IMR-90 (cell line): ENCODE measurements around the gene HECTD1. TPM values are rescaled to one million over a fixed set of nuclear protein-coding genes. Genes with fewer than 3 reads are reported as not detected.

Experiments used
- ATAC-seq: fragments of 200-7000 bp; cut with Tn5 transposase; 2 replicates; pipeline ENCODE4 v1.9.1; 2020; ENCODE audit warnings: low read depth, mild to moderate bottlenecking, moderate library complexity
- BruUV-seq: library from RNA; stranded (reverse); fragments of 400-500 nt; replicated peaks from 2 replicates; lab custom pipeline; 2021; lab: Mats Ljungman, UMichigan
- CTCF ChIA-PET: fragments of 300-600 bp; formaldehyde crosslinking; extraction: SDS; loops from one replicate; lab custom pipeline; 2021; ENCODE audit warnings: antibody characterized with exemption; lab: Yijun Ruan, JAX
- POLR2A ChIA-PET: fragments of 300-600 bp; sonication (Branson Sonifier 250); formaldehyde crosslinking; loops from one replicate; lab custom pipeline; 2022; ENCODE audit warnings: antibody characterized with exemption; ENCODE audit not compliant: unreplicated experiment; lab: Charles Lee
- DNase-seq: peaks from one replicate; pipeline ENCODE4 v3.0.0; 2013
- H2AFZ ChIP-seq: replicated peaks from 2 replicates; pipeline ENCODE3; 2013; ENCODE audit warnings: low read length, mild to moderate bottlenecking; ENCODE audit not compliant: poor library complexity
- H2AK5ac ChIP-seq: 2 replicates; pipeline ENCODE4 v1.6.1; 2013; ENCODE audit warnings: low read depth, low read length, inconsistent platforms
- H2AK9ac ChIP-seq: replicated peaks from 2 replicates; pipeline ENCODE3; 2013; ENCODE audit warnings: mild to moderate bottlenecking, low read depth, low read length, moderate library complexity; ENCODE audit not compliant: poor library complexity
- H2BK120ac ChIP-seq: 2 replicates; pipeline ENCODE4 v1.6.1; 2013; ENCODE audit warnings: low read depth, low read length, inconsistent platforms
- H2BK15ac ChIP-seq: 3 replicates; pipeline ENCODE4 v1.6.1; 2013; ENCODE audit warnings: low read depth, low read length, inconsistent platforms
- H2BK20ac ChIP-seq: 2 replicates; pipeline ENCODE4 v1.6.1; 2013; ENCODE audit warnings: low read depth, mild to moderate bottlenecking, inconsistent platforms, low read length, moderate library complexity
- H2BK5ac ChIP-seq: 2 replicates; pipeline ENCODE4 v1.6.1; 2013; ENCODE audit warnings: mild to moderate bottlenecking, low read depth, low read length, inconsistent platforms; ENCODE audit not compliant: poor library complexity, severe bottlenecking
- H3K14ac ChIP-seq: replicated peaks from 2 replicates; pipeline ENCODE4 v1.6.1; 2013; ENCODE audit warnings: low read depth, low read length, inconsistent platforms
- H3K18ac ChIP-seq: 2 replicates; pipeline ENCODE4 v1.6.1; 2013; ENCODE audit warnings: low read depth, low read length, control low read depth
- H3K23ac ChIP-seq: 2 replicates; pipeline ENCODE4 v1.6.1; 2013; ENCODE audit warnings: low read depth, low read length, inconsistent platforms
- H3K27ac ChIP-seq: 2 replicates; pipeline ENCODE4 v1.5.1; 2013; ENCODE audit warnings: mild to moderate bottlenecking, control low read depth, low read length; ENCODE audit not compliant: insufficient read depth
- H3K27me3 ChIP-seq: 2 replicates; pipeline ENCODE4 v1.6.1; 2013; ENCODE audit warnings: low read length; ENCODE audit not compliant: control insufficient read depth, insufficient read depth
- H3K36me3 ChIP-seq: 2 replicates; pipeline ENCODE4 v1.6.1; 2013; ENCODE audit warnings: low read length, mixed read lengths; ENCODE audit not compliant: control insufficient read depth, insufficient read depth
- H3K4ac ChIP-seq: 2 replicates; pipeline ENCODE4 v1.6.1; 2013; ENCODE audit warnings: low read depth, low read length, inconsistent platforms
- H3K4me1 ChIP-seq: 2 replicates; pipeline ENCODE4 v1.6.1; 2013; ENCODE audit warnings: low read length, mixed read lengths; ENCODE audit not compliant: control insufficient read depth, insufficient read depth
- H3K4me2 ChIP-seq: 2 replicates; pipeline ENCODE4 v1.6.1; 2013; ENCODE audit warnings: low read depth, mild to moderate bottlenecking, control low read depth, low read length, moderate library complexity
- H3K4me3 ChIP-seq: 2 replicates; pipeline ENCODE4 v1.5.1; 2013; ENCODE audit warnings: low read depth, mild to moderate bottlenecking, control low read depth, low read length, moderate library complexity; ENCODE audit not compliant: insufficient read depth
- H3K56ac ChIP-seq: 2 replicates; pipeline ENCODE4 v1.6.1; 2013; ENCODE audit warnings: low read length, inconsistent platforms; ENCODE audit not compliant: insufficient read depth; ENCODE audit errors: extremely low read depth
- H3K79me1 ChIP-seq, 2 experiments: 2 replicates each; pipeline ENCODE4 v1.6.1; 2013; ENCODE audit warnings: low read length in 2 of 2, inconsistent platforms in 1 of 2, low read depth in 1 of 2
- H3K9ac ChIP-seq: 2 replicates; pipeline ENCODE4 v1.6.1; 2013; ENCODE audit warnings: low read depth, low read length, control low read depth
- H3K9me1 ChIP-seq: 2 replicates; pipeline ENCODE4 v1.6.1; 2013; ENCODE audit warnings: low read length, inconsistent platforms; ENCODE audit not compliant: insufficient read depth
- H3K9me3 ChIP-seq: 2 replicates; pipeline ENCODE4 v1.6.1; 2013; ENCODE audit warnings: low read length; ENCODE audit not compliant: control insufficient read depth, insufficient read depth
- H4K20me1 ChIP-seq: 2 replicates; pipeline ENCODE4 v1.6.1; 2013; ENCODE audit warnings: low read length, inconsistent platforms; ENCODE audit not compliant: insufficient read depth
- H4K5ac ChIP-seq: 2 replicates; pipeline ENCODE4 v1.6.1; 2013; ENCODE audit warnings: mild to moderate bottlenecking, low read depth, low read length, control low read depth
- H4K8ac ChIP-seq, 2 experiments: 2 replicates each; pipeline ENCODE4 v1.6.1; 2013; ENCODE audit warnings: low read depth in 2 of 2, low read length in 2 of 2, control low read depth in 1 of 2, inconsistent platforms in 1 of 2
- H4K91ac ChIP-seq: 2 replicates; pipeline ENCODE4 v1.6.1; 2013; ENCODE audit warnings: low read depth, low read length, inconsistent platforms; ENCODE audit not compliant: insufficient read depth
- CEBPB ChIP-seq: IDR thresholded peaks from 2 replicates; pipeline ENCODE4 v1.6.1; 2012; ENCODE audit warnings: low read depth, low read length, improper control_type of control experiment
- CHD1 ChIP-seq: IDR thresholded peaks from 2 replicates; pipeline ENCODE4 v1.6.1; 2012; ENCODE audit warnings: low read depth, low read length, improper control_type of control experiment
- ELK1 ChIP-seq: fragments of 150-350 bp; IDR thresholded peaks from 2 replicates; pipeline ENCODE4 v1.6.1; 2016; ENCODE audit warnings: low read depth, mild to moderate bottlenecking, low read length, moderate library complexity, borderline replicate concordance
- FOS ChIP-seq: fragments of 150-350 bp; IDR thresholded peaks from 2 replicates; pipeline ENCODE4 v1.6.1; 2016; ENCODE audit warnings: low read depth, low read length
- MAFK ChIP-seq: IDR thresholded peaks from 2 replicates; pipeline ENCODE4 v1.6.1; 2012; ENCODE audit warnings: low read depth, low read length, improper control_type of control experiment
- MXI1 ChIP-seq: IDR thresholded peaks from 2 replicates; pipeline ENCODE4 v1.6.1; 2012; ENCODE audit warnings: low read depth, mild to moderate bottlenecking, low read length, moderate library complexity, borderline replicate concordance
- POLR2A ChIP-seq: IDR thresholded peaks from 2 replicates; pipeline ENCODE4 v1.6.1; 2012; ENCODE audit warnings: mild to moderate bottlenecking, low read depth, low read length
- RCOR1 ChIP-seq: IDR thresholded peaks from 2 replicates; pipeline ENCODE4 v1.6.1; 2012; ENCODE audit warnings: mild to moderate bottlenecking, low read length, improper control_type of control experiment; ENCODE audit not compliant: insufficient replicate concordance
- RFX5 ChIP-seq: IDR thresholded peaks from 2 replicates; pipeline ENCODE4 v1.8.0; 2012; ENCODE audit warnings: low read depth, mild to moderate bottlenecking, low read length, moderate library complexity
- SMC3 ChIP-seq: fragments of 150-350 bp; IDR thresholded peaks from 2 replicates; pipeline ENCODE4 v1.6.1; 2016; ENCODE audit warnings: low read depth, mild to moderate bottlenecking, antibody characterized with exemption, low read length, moderate library complexity
- WGBS, 2 experiments: methylation state at CpG; one replicate each; pipeline versions ENCODE4 v1.1.5 to v1.1.7; 2013; ENCODE audit warnings: missing lambda C conversion rate in 2 of 2; ENCODE audit not compliant: insufficient read length in 1 of 2; ENCODE audit errors: extremely low coverage in 2 of 2; 5-methylcytosine and 5-hydroxymethylcytosine counted together
- dilution Hi-C: fragments of 300-500 bp; cut with HindIII; formaldehyde crosslinking; loops from one replicate; pipeline ENCODE4 v1.14.3; 2018; ENCODE audit warnings: low sequenced_read_pairs; ENCODE audit not compliant: unreplicated experiment
- in situ Hi-C: fragments of 300-500 bp; cut with MboI; formaldehyde crosslinking; loops from 3 replicates; pipeline ENCODE4 v1.14.3; 2019; ENCODE audit warnings: low sequenced_read_pairs, inconsistent platforms, mixed read lengths
- intact Hi-C: fragments of 100-400 bp; cut with micrococcal nuclease; formaldehyde crosslinking; loops from 2 replicates; pipeline ENCODE4 v1.10.0; 2022
- polyA plus RNA-seq, 3 experiments: library from polyadenylated mRNA; depleted of rRNA; stranded (reverse); fragments of >200 nt; gene quantifications; 2 replicates each; pipeline ENCODE4 v1.2.3, GENCODE V29; 2012; ENCODE audit warnings: low replicate concordance in 1 of 3
- total RNA-seq: library from RNA; depleted of rRNA; stranded (reverse); fragments of >200 nt; gene quantifications from 2 replicates; pipeline ENCODE4 v1.2.3, GENCODE V29; 2012

Gene HECTD1
- total and polyA plus RNA-seq, 2 of the 4 experiments (the other 2 are of a cell fraction) = 48.5 to 228 TPM

GRCh38 chr14:31244626-31245025, 37.0 kb upstream of the HECTD1 start:
- WGBS, 2 experiments = no CpG with 5 or more reads among the region's 3 CpGs
- Histone ChIP-seq H3K4me3 (no peak overlapping the region), H4K20me1 (no peaks in the 10 kb centered on the region), H3K18ac (no peak overlapping the region), H2BK20ac (no peak overlapping the region), H3K27ac (no peak overlapping the region), H4K91ac (no peak overlapping the region), H3K36me3 (no peaks in the 10 kb centered on the region), H3K27me3 (no peaks in the 10 kb centered on the region), H2BK15ac (no peak overlapping the region), H2AFZ (no peak overlapping the region), H3K4me2 (no peak overlapping the region), H3K4ac (no peak overlapping the region), H3K9me1 (0 out of 2 replicates have a peak, but pooled peaks cover 2% of the 10 kb centered on the region), H2AK9ac (no peak overlapping the region), H3K14ac (no peak overlapping the region), H3K9me3 (no peaks in the 10 kb centered on the region), H3K23ac (no peak overlapping the region), H4K5ac (no peak overlapping the region), H3K4me1 (peaks cover 8% of the 10 kb centered on the region), H2BK5ac (no peak overlapping the region), H2AK5ac (no peak overlapping the region), H4K8ac (no peak overlapping the region), H3K56ac (no peak overlapping the region), H2BK120ac (no peak overlapping the region), H3K9ac (no peak overlapping the region), H3K79me1 (no peaks in the 10 kb centered on the region)
- CTCF ChIA-PET = no interaction called here
- no peak for DNase-seq
- in situ Hi-C loops (no loop called here), intact Hi-C loops (no loop called here), dilution Hi-C loops (no loop called here)
- POLR2A ChIA-PET = no interaction called here
- ATAC-seq = no peak
- no TSS peak for BruUV-seq
- TF ChIP-seq ELK1 (no peak), RFX5 (no peak), SMC3 (no peak), FOS (no peak), RCOR1 (no peak), MXI1 (no peak), POLR2A (no peak), MAFK (no peak), CEBPB (no peak), CHD1 (no peak)
